Measurements from ENCODE around the gene NEAT1.
A peak's percentile ranks its signal among the peaks of the same experiment; 100 is the strongest.
"Not testable (repeated sequence)": the region's sequence is repeated elsewhere in the genome, so short reads cannot be mapped to it uniquely, and the experiment has no call there.

NEAT1 gene

GRCh38 chr11:65452806-65453490, 30.4 kb downstream of the NEAT1 start:
- Histone ChIP-seq H3K4me1 (ENCODE audit: control insufficient read depth in 2 of 2, insufficient read depth in 2 of 2, low read length in 2 of 2) (peaks cover 4% of the 10 kb centered on the region in 2 donors), H3K27ac (ENCODE audit: low read depth in 2 of 2, low read length in 2 of 2) (no peak overlapping the region), H3K9me3 (ENCODE audit: control insufficient read depth in 2 of 2, low read length in 2 of 2) (no peaks in the 10 kb centered on the region), H3K36me3 (ENCODE audit: control insufficient read depth in 2 of 2, insufficient read depth in 2 of 2, low read length in 2 of 2) (no peaks in the 10 kb centered on the region), H3K9ac (ENCODE audit: low read depth in 1 of 2, low read length in 2 of 2) (no peak overlapping the region), H3K27me3 (ENCODE audit: control insufficient read depth in 2 of 2, insufficient read depth in 2 of 2, low read length in 2 of 2) (no peaks in the 10 kb centered on the region), H3K4me3 (ENCODE audit: low read length in 2 of 2) (no peak overlapping the region)

GRCh38 chr11:65454311-65454695, 31.7 kb downstream of the NEAT1 start:
- Histone ChIP-seq H3K27ac (ENCODE audit: low read depth in 2 of 2, low read length in 2 of 2) (peak overlapping the region; percentile 79 to 86), H3K4me1 (ENCODE audit: control insufficient read depth in 2 of 2, insufficient read depth in 2 of 2, low read length in 2 of 2) (peaks cover 4% of the 10 kb centered on the region in 2 donors), H3K9me3 (ENCODE audit: control insufficient read depth in 2 of 2, low read length in 2 of 2) (no peaks in the 10 kb centered on the region), H3K9ac (ENCODE audit: low read depth in 1 of 2, low read length in 2 of 2) (peak overlapping the region; percentile 75 to 92), H3K4me3 (ENCODE audit: low read length in 2 of 2) (peak overlapping the region; percentile 66 to 88), H3K27me3 (ENCODE audit: control insufficient read depth in 2 of 2, insufficient read depth in 2 of 2, low read length in 2 of 2) (no peaks in the 10 kb centered on the region), H3K36me3 (ENCODE audit: control insufficient read depth in 2 of 2, insufficient read depth in 2 of 2, low read length in 2 of 2) (no peaks in the 10 kb centered on the region)

GRCh38 chr11:65454696-65455456, 32.3 kb downstream of the NEAT1 start:
- Histone ChIP-seq H3K9ac (ENCODE audit: low read depth in 1 of 2, low read length in 2 of 2) (peak overlapping the region; percentile 75 to 92), H3K27ac (ENCODE audit: low read depth in 2 of 2, low read length in 2 of 2) (peak overlapping the region; percentile 79 to 86), H3K4me1 (ENCODE audit: control insufficient read depth in 2 of 2, insufficient read depth in 2 of 2, low read length in 2 of 2) (peaks cover 4% of the 10 kb centered on the region in 2 donors), H3K9me3 (ENCODE audit: control insufficient read depth in 2 of 2, low read length in 2 of 2) (no peaks in the 10 kb centered on the region), H3K4me3 (ENCODE audit: low read length in 2 of 2) (peak overlapping the region; percentile 66 to 88), H3K27me3 (ENCODE audit: control insufficient read depth in 2 of 2, insufficient read depth in 2 of 2, low read length in 2 of 2) (no peaks in the 10 kb centered on the region), H3K36me3 (ENCODE audit: control insufficient read depth in 2 of 2, insufficient read depth in 2 of 2, low read length in 2 of 2) (no peaks in the 10 kb centered on the region)

- Histone ChIP-seq H3K4me1 (ENCODE audit: control insufficient read depth in 2 of 2, insufficient read depth in 2 of 2, low read length in 2 of 2) (peaks cover 4% of the 10 kb centered on the region in 2 donors), H3K9me3 (ENCODE audit: control insufficient read depth in 2 of 2, low read length in 2 of 2) (no peaks in the 10 kb centered on the region), H3K27ac (ENCODE audit: low read depth in 2 of 2, low read length in 2 of 2) (no peak overlapping the region), H3K9ac (ENCODE audit: low read depth in 1 of 2, low read length in 2 of 2) (no peak overlapping the region), H3K27me3 (ENCODE audit: control insufficient read depth in 2 of 2, insufficient read depth in 2 of 2, low read length in 2 of 2) (no peaks in the 10 kb centered on the region), H3K4me3 (ENCODE audit: low read length in 2 of 2) (no peak overlapping the region), H3K36me3 (ENCODE audit: control insufficient read depth in 2 of 2, insufficient read depth in 2 of 2, low read length in 2 of 2) (no peaks in the 10 kb centered on the region)
These were observed 33.8 kb downstream of the NEAT1 start for GRCh38 chr11:65456418-65456817.

GRCh38 chr11:65459552-65459951, 37.0 kb downstream of the NEAT1 start:
- Histone ChIP-seq H3K9me3 (ENCODE audit: control insufficient read depth in 2 of 2, low read length in 2 of 2) (no peaks in the 10 kb centered on the region), H3K9ac (ENCODE audit: low read depth in 1 of 2, low read length in 2 of 2) (no peak overlapping the region), H3K27me3 (ENCODE audit: control insufficient read depth in 2 of 2, insufficient read depth in 2 of 2, low read length in 2 of 2) (no peaks in the 10 kb centered on the region), H3K36me3 (ENCODE audit: control insufficient read depth in 2 of 2, insufficient read depth in 2 of 2, low read length in 2 of 2) (no peaks in the 10 kb centered on the region), H3K4me3 (ENCODE audit: low read length in 2 of 2) (no peak overlapping the region), H3K4me1 (ENCODE audit: control insufficient read depth in 2 of 2, insufficient read depth in 2 of 2, low read length in 2 of 2) (peaks cover 4% of the 10 kb centered on the region in 2 donors), H3K27ac (ENCODE audit: low read depth in 2 of 2, low read length in 2 of 2) (no peak overlapping the region)

- not testable (repeated sequence) for H3K36me3 ChIP-seq (ENCODE audit: control insufficient read depth in 2 of 2, insufficient read depth in 2 of 2, low read length in 2 of 2); H3K9ac ChIP-seq (ENCODE audit: low read depth in 1 of 2, low read length in 2 of 2); H3K27me3 ChIP-seq (ENCODE audit: control insufficient read depth in 2 of 2, insufficient read depth in 2 of 2, low read length in 2 of 2); H3K9me3 ChIP-seq (ENCODE audit: control insufficient read depth in 2 of 2, low read length in 2 of 2); H3K4me1 ChIP-seq (ENCODE audit: control insufficient read depth in 2 of 2, insufficient read depth in 2 of 2, low read length in 2 of 2); H3K4me3 ChIP-seq (ENCODE audit: low read length in 2 of 2); H3K27ac ChIP-seq (ENCODE audit: low read depth in 2 of 2, low read length in 2 of 2)
These were observed 42.9 kb downstream of the NEAT1 start for GRCh38 chr11:65465471-65465870.

- peaks cover 12 to 18% of the 10 kb centered on the region in 2 donors for H3K4me1 ChIP-seq (ENCODE audit: control insufficient read depth in 2 of 2, insufficient read depth in 2 of 2, low read length in 2 of 2)
- not testable (repeated sequence) for H3K9me3 ChIP-seq (ENCODE audit: control insufficient read depth in 2 of 2, low read length in 2 of 2); H3K36me3 ChIP-seq (ENCODE audit: control insufficient read depth in 2 of 2, insufficient read depth in 2 of 2, low read length in 2 of 2); H3K27me3 ChIP-seq (ENCODE audit: control insufficient read depth in 2 of 2, insufficient read depth in 2 of 2, low read length in 2 of 2); H3K4me3 ChIP-seq (ENCODE audit: low read length in 2 of 2)
- H3K27ac ChIP-seq (ENCODE audit: low read depth in 2 of 2, low read length in 2 of 2) = peak overlapping the region; percentile 61 to 69
- peak overlapping the region in 1 of 2 donors; percentile 1 for H3K9ac ChIP-seq (ENCODE audit: low read depth in 1 of 2, low read length in 2 of 2)
These were observed 44.7 kb downstream of the NEAT1 start for GRCh38 chr11:65467306-65467705.

GRCh38 chr11:65468874-65469333, 46.3 kb downstream of the NEAT1 start:
- no peak overlapping the region for H3K9ac ChIP-seq (ENCODE audit: low read depth in 1 of 2, low read length in 2 of 2)
- H3K9me3 ChIP-seq (ENCODE audit: control insufficient read depth in 2 of 2, low read length in 2 of 2) = no peaks in the 10 kb centered on the region
- H3K4me1 ChIP-seq (ENCODE audit: control insufficient read depth in 2 of 2, insufficient read depth in 2 of 2, low read length in 2 of 2) = peaks cover 16 to 20% of the 10 kb centered on the region in 2 donors
- H3K36me3 ChIP-seq (ENCODE audit: control insufficient read depth in 2 of 2, insufficient read depth in 2 of 2, low read length in 2 of 2) = no peaks in the 10 kb centered on the region
- H3K27me3 ChIP-seq (ENCODE audit: control insufficient read depth in 2 of 2, insufficient read depth in 2 of 2, low read length in 2 of 2) = no peaks in the 10 kb centered on the region
- H3K4me3 ChIP-seq (ENCODE audit: low read length in 2 of 2) = no peak overlapping the region
- H3K27ac ChIP-seq (ENCODE audit: low read depth in 2 of 2, low read length in 2 of 2) = peak overlapping the region; percentile 24 to 69

- H3K27me3 ChIP-seq (ENCODE audit: control insufficient read depth in 2 of 2, insufficient read depth in 2 of 2, low read length in 2 of 2) = no peaks in the 10 kb centered on the region
- H3K9ac ChIP-seq (ENCODE audit: low read depth in 1 of 2, low read length in 2 of 2) = peak overlapping the region; percentile 26 to 30
- no peaks in the 10 kb centered on the region for H3K36me3 ChIP-seq (ENCODE audit: control insufficient read depth in 2 of 2, insufficient read depth in 2 of 2, low read length in 2 of 2)
- H3K4me3 ChIP-seq (ENCODE audit: low read length in 2 of 2) = no peak overlapping the region
- no peaks in the 10 kb centered on the region for H3K9me3 ChIP-seq (ENCODE audit: control insufficient read depth in 2 of 2, low read length in 2 of 2)
- peaks cover 18 to 25% of the 10 kb centered on the region in 2 donors for H3K4me1 ChIP-seq (ENCODE audit: control insufficient read depth in 2 of 2, insufficient read depth in 2 of 2, low read length in 2 of 2)
- H3K27ac ChIP-seq (ENCODE audit: low read depth in 2 of 2, low read length in 2 of 2) = peak overlapping the region; percentile 92 to 98
These were observed 47.9 kb downstream of the NEAT1 start for GRCh38 chr11:65470433-65471049.

GRCh38 chr11:65471447-65471891, 48.9 kb downstream of the NEAT1 start:
- H3K27me3 ChIP-seq (ENCODE audit: control insufficient read depth in 2 of 2, insufficient read depth in 2 of 2, low read length in 2 of 2) = no peaks in the 10 kb centered on the region
- no peaks in the 10 kb centered on the region for H3K36me3 ChIP-seq (ENCODE audit: control insufficient read depth in 2 of 2, insufficient read depth in 2 of 2, low read length in 2 of 2)
- H3K9ac ChIP-seq (ENCODE audit: low read depth in 1 of 2, low read length in 2 of 2) = peak overlapping the region; percentile 73 to 86
- H3K4me3 ChIP-seq (ENCODE audit: low read length in 2 of 2) = peak overlapping the region; percentile 59 to 65
- H3K27ac ChIP-seq (ENCODE audit: low read depth in 2 of 2, low read length in 2 of 2) = peak overlapping the region; percentile 92 to 98
- H3K4me1 ChIP-seq (ENCODE audit: control insufficient read depth in 2 of 2, insufficient read depth in 2 of 2, low read length in 2 of 2) = peaks cover 22 to 30% of the 10 kb centered on the region in 2 donors
- H3K9me3 ChIP-seq (ENCODE audit: control insufficient read depth in 2 of 2, low read length in 2 of 2) = no peaks in the 10 kb centered on the region

Measured in mucosa of rectum (tissue), 2 donors.